ENCODE measurements around the gene HPSE2.
A peak's percentile ranks its signal among the peaks of the same experiment; 100 is the strongest.

HPSE2 gene

DNA sequence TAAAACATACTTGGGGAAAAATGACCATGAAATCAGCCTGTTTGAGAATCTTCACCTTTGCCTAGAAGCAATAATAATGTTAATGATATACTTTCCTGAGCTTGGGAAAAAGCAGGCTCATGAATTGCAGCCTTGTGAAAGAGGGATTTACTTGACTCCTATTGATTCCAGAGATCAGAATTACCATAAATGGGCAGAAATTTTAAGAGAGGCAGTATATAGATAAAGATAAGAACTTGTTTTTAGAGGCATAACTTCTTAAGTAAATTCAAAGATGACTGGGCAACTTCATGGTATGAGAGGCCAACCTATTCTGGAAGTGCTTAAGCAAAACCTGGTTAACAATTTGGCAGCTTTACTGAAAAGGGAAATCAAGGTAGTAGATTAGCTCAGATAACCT is 225.4 kb downstream of the HPSE2 start:
- no peak for DNase-seq (ENCODE audit: extremely low read depth, low read depth)
- no peak overlapping the region for H3K4me3 ChIP-seq (replicated peaks; ENCODE audit: low read depth, low read length)
- no peak for TF ChIP-seq CTCF (IDR thresholded peaks at IDR 0.05; ENCODE audit: low read depth, low read length, missing control alignments)

GRCh38 chr10:99008054-99008453 is 227.6 kb downstream of the HPSE2 start:
- no peak for TF ChIP-seq CTCF (IDR thresholded peaks at IDR 0.05; ENCODE audit: low read depth, low read length, missing control alignments)
- DNase-seq (ENCODE audit: extremely low read depth, low read depth): peak; percentile 63
- H3K4me3 ChIP-seq (replicated peaks; ENCODE audit: low read depth, low read length): no peak overlapping the region

DNA sequence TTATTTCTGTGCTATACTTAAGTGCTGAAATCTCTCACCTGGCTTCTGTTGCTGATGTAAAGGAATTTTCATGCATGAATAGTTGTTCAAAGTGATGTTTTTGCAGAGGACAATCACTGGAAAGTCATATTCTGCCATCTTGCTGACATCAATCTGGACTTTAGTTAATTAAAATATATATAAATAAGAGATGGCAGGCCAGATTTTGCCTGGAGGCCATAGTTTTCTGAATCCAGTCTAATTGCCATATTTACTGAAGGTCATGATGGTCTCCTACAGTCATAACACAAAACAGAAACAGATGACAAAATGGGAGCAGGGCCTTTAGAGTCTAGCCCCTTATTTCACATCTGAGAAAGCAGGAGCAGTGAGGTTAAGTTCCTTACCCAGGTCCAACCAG is 228.2 kb downstream of the HPSE2 start:
- no peak for DNase-seq (ENCODE audit: extremely low read depth, low read depth)
- no peak overlapping the region for H3K4me3 ChIP-seq (replicated peaks; ENCODE audit: low read depth, low read length)
- TF ChIP-seq CTCF (IDR thresholded peaks at IDR 0.05; ENCODE audit: low read depth, low read length, missing control alignments): no peak

DNA sequence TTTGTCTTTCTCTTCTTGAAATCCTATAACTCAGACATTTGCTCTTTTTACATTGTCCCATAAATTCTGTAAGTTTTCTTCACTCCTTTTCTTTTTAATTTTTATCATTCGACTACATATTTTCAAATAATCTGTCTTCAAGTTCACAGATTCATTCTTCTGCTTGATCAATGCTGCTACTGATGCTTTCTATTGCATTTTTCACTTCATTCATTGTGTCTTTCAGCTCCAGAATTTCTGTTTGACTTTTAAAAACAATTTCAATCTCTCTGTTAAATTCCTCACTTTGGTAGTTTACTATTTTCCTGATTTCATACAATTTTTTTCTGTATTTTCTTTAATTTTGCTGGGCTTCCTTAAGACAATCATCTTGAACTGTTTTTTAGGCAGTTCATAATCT is 230.4 kb downstream of the HPSE2 start:
- no peak for TF ChIP-seq CTCF (IDR thresholded peaks at IDR 0.05; ENCODE audit: low read depth, low read length, missing control alignments)
- DNase-seq (ENCODE audit: extremely low read depth, low read depth): no peak
- H3K4me3 ChIP-seq (replicated peaks; ENCODE audit: low read depth, low read length): no peak overlapping the region

DNA sequence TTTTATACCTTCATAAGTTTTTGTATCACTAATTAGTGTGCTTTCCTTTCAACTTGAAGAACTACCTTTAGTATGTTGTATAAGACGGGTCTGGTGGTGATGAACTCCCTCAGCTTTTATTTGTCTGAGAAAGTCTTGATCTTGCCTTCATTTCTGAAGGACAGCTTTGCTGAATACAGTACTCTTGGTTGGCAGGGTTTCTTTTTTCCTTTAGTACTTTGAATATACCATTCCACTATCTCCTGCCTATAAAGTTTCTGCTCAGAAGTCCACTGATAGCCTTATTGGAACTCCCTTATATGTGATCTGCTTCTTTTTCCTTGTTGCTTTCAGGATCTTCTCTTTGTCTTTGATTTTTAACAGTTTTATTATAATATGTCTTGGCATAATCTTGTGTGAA is 230.9 kb downstream of the HPSE2 start:
- H3K4me3 ChIP-seq (replicated peaks; ENCODE audit: low read depth, low read length): no peak overlapping the region
- TF ChIP-seq CTCF (IDR thresholded peaks at IDR 0.05; ENCODE audit: low read depth, low read length, missing control alignments): no peak
- DNase-seq (ENCODE audit: extremely low read depth, low read depth): no peak

DNA sequence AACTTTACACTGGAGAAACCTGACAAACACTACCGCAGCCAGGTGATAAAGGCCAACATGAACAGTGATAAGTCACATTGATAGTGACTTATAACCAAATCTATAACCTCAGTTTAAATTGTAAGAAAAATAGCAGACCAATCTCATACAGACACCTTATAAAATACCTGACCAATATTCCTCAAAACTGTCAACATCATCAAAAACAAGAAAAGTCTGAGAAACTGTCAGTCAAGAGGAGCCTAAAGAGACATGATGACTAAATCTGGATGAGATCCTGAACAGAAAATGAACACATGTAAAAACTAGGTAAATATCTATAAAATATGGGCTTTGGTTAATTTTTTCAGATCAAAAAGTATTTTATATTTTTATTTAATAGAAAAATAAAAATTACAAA is 233.3 kb downstream of the HPSE2 start:
- H3K4me3 ChIP-seq (replicated peaks; ENCODE audit: low read depth, low read length): no peak overlapping the region
- no peak for DNase-seq (ENCODE audit: extremely low read depth, low read depth)
- TF ChIP-seq CTCF (IDR thresholded peaks at IDR 0.05; ENCODE audit: low read depth, low read length, missing control alignments): no peak

DNA sequence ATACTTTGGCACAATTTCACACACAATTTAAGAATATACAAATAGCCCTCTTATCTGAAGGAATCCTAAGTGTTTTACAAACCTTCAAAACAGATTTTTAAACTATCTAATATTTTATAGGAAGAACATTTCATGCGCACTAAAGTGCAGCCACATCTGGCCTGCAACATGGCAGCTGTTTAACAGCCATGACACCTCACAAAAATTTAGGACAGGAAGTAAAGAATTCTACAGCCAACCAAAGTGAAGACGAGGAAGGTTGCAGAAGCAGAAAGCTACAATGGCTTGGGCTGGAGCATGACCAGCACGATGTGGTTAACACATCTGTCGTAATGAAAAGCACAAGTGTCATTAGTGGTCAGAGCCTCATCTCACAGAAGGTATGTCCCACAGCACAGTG is 238.1 kb downstream of the HPSE2 start:
- H3K4me3 ChIP-seq (replicated peaks; ENCODE audit: low read depth, low read length): no peak overlapping the region
- DNase-seq (ENCODE audit: extremely low read depth, low read depth): no peak
- no peak for TF ChIP-seq CTCF (IDR thresholded peaks at IDR 0.05; ENCODE audit: low read depth, low read length, missing control alignments)

Data from HFF-Myc (cell line).